Stimulated activated naive CD4-positive, alpha-beta T cell (primary cell): ENCODE data around the gene TEKT4.
"Not testable (repeated sequence)": the region's sequence is repeated elsewhere in the genome, so short reads cannot be mapped to it uniquely, and the experiment has no call there.

Experiments used
- DNase-seq, 6 experiments: peaks; one replicate each; lab custom pipeline; 2025; lab: John Stamatoyannopoulos, UW

Gene TEKT4

GRCh38 chr2:94875820-94876522, 4.7 kb downstream of the TEKT4 start:
- DNase-seq, result no peak

- no peak for DNase-seq
Measured at GRCh38 chr2:94876523-94876863, 5.3 kb downstream of the TEKT4 start.

- no peak for DNase-seq
Measured at GRCh38 chr2:94877129-94877528, 5.9 kb downstream of the TEKT4 start.

GRCh38 chr2:94878575-94878974, 7.3 kb downstream of the TEKT4 start:
- DNase-seq, result not testable (repeated sequence)

GRCh38 chr2:94879314-94879981, 8.2 kb downstream of the TEKT4 start:
- no peak for DNase-seq

GRCh38 chr2:94879982-94880377, 8.8 kb downstream of the TEKT4 start:
- DNase-seq, result no peak

- no peak for DNase-seq
Measured at GRCh38 chr2:94880507-94880906, 9.3 kb downstream of the TEKT4 start.

GRCh38 chr2:94881070-94881469, 9.8 kb downstream of the TEKT4 start:
- no peak for DNase-seq

- DNase-seq, result no peak
Measured at GRCh38 chr2:94890234-94890633, 19.0 kb downstream of the TEKT4 start.

- not testable (repeated sequence) for DNase-seq
Measured at GRCh38 chr2:94895273-94895672, 24.0 kb downstream of the TEKT4 start.

- DNase-seq, result not testable (repeated sequence)
Measured at GRCh38 chr2:94906976-94907375, 35.7 kb downstream of the TEKT4 start.

GRCh38 chr2:94923196-94923595, 52.0 kb downstream of the TEKT4 start:
- no peak for DNase-seq

GRCh38 chr2:94924999-94925398, 53.8 kb downstream of the TEKT4 start:
- not testable (repeated sequence) for DNase-seq
